GM18907 (cell line): Measurements from ENCODE around the gene C2orf92.
A peak's percentile ranks its signal among the peaks of the same experiment; 100 is the strongest.
"Not testable (repeated sequence)": the region's sequence is repeated elsewhere in the genome, so short reads cannot be mapped to it uniquely, and the experiment has no call there.

Experiments used
- ATAC-seq: cut with Tn5 transposase; IDR thresholded peaks from one replicate; pipeline ENCODE4 v1.9.1; 2021; ENCODE audit warnings: mild to moderate bottlenecking, moderate library complexity; ENCODE audit not compliant: unreplicated experiment

The C2orf92 gene

GRCh38 chr2:97659256-97660043 is 10.1 kb upstream of the C2orf92 start:
- no peak for ATAC-seq

- ATAC-seq: no peak
These were observed 9.3 kb upstream of the C2orf92 start for GRCh38 chr2:97660044-97660774.

- no peak for ATAC-seq
These were observed 8.6 kb upstream of the C2orf92 start for GRCh38 chr2:97660775-97661389.

- ATAC-seq: no peak
These were observed 7.6 kb upstream of the C2orf92 start for GRCh38 chr2:97661927-97662326.

GRCh38 chr2:97662386-97662894 is 7.1 kb upstream of the C2orf92 start:
- ATAC-seq: no peak

- ATAC-seq: peak; percentile 62
These were observed 6.5 kb upstream of the C2orf92 start for GRCh38 chr2:97662895-97663625.

- ATAC-seq: peak; percentile 38
These were observed 5.9 kb upstream of the C2orf92 start for GRCh38 chr2:97663626-97663961.

GRCh38 chr2:97663962-97664635 is 5.4 kb upstream of the C2orf92 start, which contains the start of gene ACTR1B:
Gene ACTR1B (minus strand): TSS chr2:97664044. CDS start chr2:97663890, 154 bp downstream.
- ATAC-seq: peak; percentile 83

GRCh38 chr2:97664636-97664970 is 4.9 kb upstream of the C2orf92 start:
- ATAC-seq: no peak

GRCh38 chr2:97670471-97670870 is 958 bp downstream of the C2orf92 start:
- no peak for ATAC-seq

- no peak for ATAC-seq
These were observed 2.0 kb downstream of the C2orf92 start for GRCh38 chr2:97671526-97671925.

GRCh38 chr2:97672606-97673140 is 3.2 kb downstream of the C2orf92 start:
- not testable (repeated sequence) for ATAC-seq

GRCh38 chr2:97673182-97673914 is 3.8 kb downstream of the C2orf92 start:
- no peak for ATAC-seq

- no peak for ATAC-seq
These were observed 4.4 kb downstream of the C2orf92 start for GRCh38 chr2:97673915-97674283.

- ATAC-seq: no peak
These were observed 6.1 kb downstream of the C2orf92 start for GRCh38 chr2:97675430-97676113.

GRCh38 chr2:97676620-97677019 is 7.1 kb downstream of the C2orf92 start:
- ATAC-seq: no peak

GRCh38 chr2:97677480-97677879 is 8.0 kb downstream of the C2orf92 start:
- ATAC-seq: no peak

GRCh38 chr2:97678298-97678697 is 8.8 kb downstream of the C2orf92 start:
- no peak for ATAC-seq

- not testable (repeated sequence) for ATAC-seq
These were observed 17.7 kb downstream of the C2orf92 start for GRCh38 chr2:97687235-97687634.
